A549 (cell line): ENCODE results near the gene OR6N1. TPM values are rescaled to one million over a fixed set of nuclear protein-coding genes. Genes with fewer than 3 reads are reported as not detected.

Experiments
- ATAC-seq, 2 experiments: fragments of 200-7000 bp in 1 of 2; fragments of >200 bp in 1 of 2; cut with Nextera tagmentation in 1 of 2; cut with Tn5 transposase in 1 of 2; 3 replicates each; pipeline versions ENCODE4 v1.8.0 to v1.9.1; 2018 to 2020; ENCODE audit warnings: mild to moderate bottlenecking in 1 of 2, moderate library complexity in 1 of 2
- CTCF ChIA-PET: fragments of 300-600 bp; sonication (Branson Sonifier 250); formaldehyde crosslinking; extraction: SDS; loops from one replicate; lab custom pipeline; 2021; ENCODE audit warnings: antibody characterized with exemption, inconsistent platforms; lab: Yijun Ruan, JAX
- POLR2A ChIA-PET: fragments of 350-600 bp; formaldehyde crosslinking; extraction: SDS; loops from one replicate; lab custom pipeline; 2021; ENCODE audit warnings: antibody characterized with exemption, inconsistent platforms; lab: Yijun Ruan, JAX
- DNase-seq, 2 experiments: peaks; one replicate each; pipeline versions ENCODE4 v3.0.0 to v3.0.0-alpha.2; 2011 to 2016; ENCODE audit warnings: low read depth in 1 of 2, low spot score in 1 of 2
- FAIRE-seq: peaks from 2 replicates; lab custom pipeline; 2011; peaks lifted over from hg19 to GRCh38; lab: Jason Lieb, UNC
- H3K27ac ChIP-seq, 2 experiments: fragments of >200 bp; sonication (Bioruptor Twin); formaldehyde crosslinking; 3 replicates each; pipeline ENCODE4 v1.5.1; 2016 to 2017
- H3K4me1 ChIP-seq: fragments of >200 bp; sonication (Bioruptor Twin); formaldehyde crosslinking; 3 replicates; pipeline ENCODE4 v1.6.1; 2016
- H3K4me2 ChIP-seq: fragments of >200 bp; sonication (Bioruptor Twin); formaldehyde crosslinking; 3 replicates; pipeline ENCODE4 v1.6.1; 2016
- H3K4me3 ChIP-seq: fragments of >200 bp; sonication (Bioruptor Twin); formaldehyde crosslinking; 3 replicates; pipeline ENCODE4 v1.5.1; 2016
- H3K9me3 ChIP-seq: fragments of >200 bp; sonication (Bioruptor Twin); formaldehyde crosslinking; 3 replicates; pipeline ENCODE4 v1.6.1; 2016
- CBX8 ChIP-seq: fragments of 200-600 bp; sonication (generic); IDR thresholded peaks from 2 replicates; pipeline ENCODE4 v1.6.1; 2016
- CEBPB ChIP-seq, 2 experiments: fragments of >200 bp in 1 of 2; sonication (Bioruptor Twin) in 1 of 2; formaldehyde crosslinking in 1 of 2; IDR thresholded peaks; 2 replicates each; pipeline ENCODE4 v1.6.1; 2012 to 2016
- CHD4 ChIP-seq: fragments of 200-600 bp; sonication (generic); IDR thresholded peaks from 2 replicates; pipeline ENCODE4 v1.6.1; 2016; ENCODE audit warnings: antibody characterized with exemption, mild to moderate bottlenecking, borderline replicate concordance
- EHF ChIP-seq: fragments of 250-450 bp; sonication (Bioruptor Pico); IDR thresholded peaks from 2 replicates; pipeline ENCODE4 v1.5.0; 2020; ENCODE audit warnings: mild to moderate bottlenecking
- FOSL2 ChIP-seq, 2 experiments: fragments of 450-650 bp in 1 of 2; fragments of >200 bp in 1 of 2; sonication (Bioruptor Twin) in 1 of 2; formaldehyde crosslinking; IDR thresholded peaks; 2 replicates each; pipeline versions ENCODE4 v1.5.0 to v1.6.1; 2016 to 2020; ENCODE audit warnings: mild to moderate bottlenecking in 1 of 2, moderate library complexity in 1 of 2
- FOXS1 ChIP-seq: fragments of 250-450 bp; sonication (Bioruptor Pico); IDR thresholded peaks from 2 replicates; pipeline ENCODE4 v1.5.0; 2020; ENCODE audit warnings: mild to moderate bottlenecking, moderate library complexity
- HEYL ChIP-seq: fragments of 250-450 bp; sonication (Bioruptor Pico); IDR thresholded peaks from 2 replicates; pipeline ENCODE4 v1.8.0; 2021; ENCODE audit warnings: mild to moderate bottlenecking, moderate library complexity
- HOXB13 ChIP-seq: fragments of 250-450 bp; sonication (Bioruptor Pico); IDR thresholded peaks from 2 replicates; pipeline ENCODE4 v1.5.0; 2020; ENCODE audit warnings: low read depth, mild to moderate bottlenecking, moderate library complexity
- HOXB5 ChIP-seq: fragments of 250-450 bp; sonication (Bioruptor Pico); IDR thresholded peaks from 2 replicates; pipeline ENCODE4 v1.5.0; 2020; ENCODE audit warnings: mild to moderate bottlenecking, moderate library complexity
- KDM5A ChIP-seq: fragments of 200-600 bp; sonication (generic); IDR thresholded peaks from 2 replicates; pipeline ENCODE4 v1.6.1; 2016; ENCODE audit warnings: antibody characterized with exemption, mild to moderate bottlenecking
- MAFK ChIP-seq: fragments of 450-650 bp; IDR thresholded peaks from 2 replicates; pipeline ENCODE4 v1.6.1; 2014; ENCODE audit not compliant: partially characterized antibody
- MAZ ChIP-seq: fragments of 150-350 bp; IDR thresholded peaks from 2 replicates; pipeline ENCODE4 v1.6.1; 2014; ENCODE audit warnings: antibody characterized with exemption, low read depth, low read length, borderline replicate concordance
- NFE2L2 ChIP-seq: fragments of 150-350 bp; conservative IDR thresholded peaks from 2 replicates; pipeline ENCODE4 v1.6.1; 2014; ENCODE audit warnings: low read length
- NPAS2 ChIP-seq: fragments of 250-450 bp; sonication (Bioruptor Pico); IDR thresholded peaks from 2 replicates; pipeline ENCODE4 v1.8.0; 2022; ENCODE audit warnings: mild to moderate bottlenecking, moderate library complexity, borderline replicate concordance
- NR3C1 ChIP-seq: fragments of >200 bp; sonication (Bioruptor Twin); formaldehyde crosslinking; IDR thresholded peaks from 3 replicates; pipeline ENCODE4 v1.6.1; 2017
- POLR2AphosphoS2 ChIP-seq: conservative IDR thresholded peaks from 2 replicates; pipeline ENCODE4 v1.6.1; 2012; ENCODE audit warnings: low read length, improper control_type of control experiment, inconsistent platforms
- RAD21 ChIP-seq, 2 experiments: fragments of >200 bp in 1 of 2; sonication (Bioruptor Twin) in 1 of 2; formaldehyde crosslinking in 1 of 2; IDR thresholded peaks in 1 of 2; conservative IDR thresholded peaks in 1 of 2; 2 replicates in 1 of 2; 3 replicates in 1 of 2; pipeline ENCODE4 v1.6.1; 2012 to 2018; ENCODE audit warnings: inconsistent platforms in 1 of 2
- RARB ChIP-seq: fragments of 250-450 bp; sonication (Bioruptor Pico); IDR thresholded peaks from 2 replicates; pipeline ENCODE4 v1.8.0; 2021; ENCODE audit warnings: mild to moderate bottlenecking, moderate library complexity
- SMC3 ChIP-seq: fragments of >200 bp; sonication (Bioruptor Twin); formaldehyde crosslinking; IDR thresholded peaks from 3 replicates; pipeline ENCODE4 v1.6.1; 2018; ENCODE audit warnings: inconsistent platforms
- TP53 ChIP-seq: fragments of 250-450 bp; sonication (Bioruptor Pico); IDR thresholded peaks from 2 replicates; pipeline ENCODE4 v1.5.0; 2021; ENCODE audit warnings: mild to moderate bottlenecking, moderate library complexity
- ZC3H11A ChIP-seq: fragments of 450-650 bp; IDR thresholded peaks from 2 replicates; pipeline ENCODE4 v1.6.1; 2014; ENCODE audit warnings: antibody characterized with exemption, mild to moderate bottlenecking
- ZFP36 ChIP-seq: fragments of 450-650 bp; IDR thresholded peaks from 2 replicates; pipeline ENCODE4 v1.6.1; 2014; ENCODE audit warnings: borderline replicate concordance; ENCODE audit not compliant: partially characterized antibody
- WGBS: methylation state at CpG from one replicate; pipeline ENCODE4 v1.1.6; 2017; ENCODE audit errors: missing lambda C conversion rate; 5-methylcytosine and 5-hydroxymethylcytosine counted together
- polyA plus RNA-seq, 4 experiments: library from polyadenylated mRNA; depleted of rRNA in 3 of 4; stranded (reverse); fragments of >200 nt; fragmentation: RNase III in 1 of 4; extraction: RNeasy Plus Mini Kit Qiagen cat#74134 plus additional on column Dnase treatment in 1 of 4; gene quantifications; 2 replicates in 3 of 4; 3 replicates in 1 of 4; pipeline ENCODE4 v1.2.3, GENCODE V29; 2011 to 2017
- TF ChIP-seq, protein P1 (sequence below): fragments of 450-650 bp; IDR thresholded peaks from 2 replicates; pipeline ENCODE4 v1.6.1; 2014; ENCODE audit warnings: antibody characterized with exemption
- TF ChIP-seq, protein P2 (sequence below): fragments of 150-350 bp; IDR thresholded peaks from 2 replicates; pipeline ENCODE4 v1.6.1; 2014; ENCODE audit warnings: low read depth, mild to moderate bottlenecking, low read length

OR6N1 gene
- polyA plus RNA-seq, 2 of the 4 experiments (the other 2 are of a cell fraction), result not detected

DNA sequence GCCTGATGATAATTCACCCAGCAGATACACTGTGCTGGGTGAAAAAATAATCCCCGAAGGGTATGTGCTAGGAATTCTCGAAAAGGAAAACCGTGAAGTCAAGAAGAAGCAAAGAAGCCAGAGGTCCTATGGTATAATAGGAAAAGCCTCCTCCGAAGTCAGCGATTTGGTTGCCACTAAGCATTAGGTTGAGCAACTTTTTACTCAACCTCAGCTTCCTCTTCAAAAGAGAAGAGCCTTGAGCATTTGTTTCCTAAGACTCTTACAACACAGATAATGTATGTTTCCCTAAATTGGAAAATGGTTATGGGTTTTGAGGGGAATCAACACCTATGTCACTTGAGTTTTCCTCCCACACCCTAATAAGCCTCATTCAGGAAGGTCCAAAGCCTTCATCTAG, 37.9 kb upstream of the OR6N1 start (continued):
- TF ChIP-seq NFE2L2 (no peak), CHD4 (no peak), CEBPB (IDR thresholded peaks at IDR 0.05) (no peak), HEYL (CRISPR knock-in tag) (no peak)

DNA sequence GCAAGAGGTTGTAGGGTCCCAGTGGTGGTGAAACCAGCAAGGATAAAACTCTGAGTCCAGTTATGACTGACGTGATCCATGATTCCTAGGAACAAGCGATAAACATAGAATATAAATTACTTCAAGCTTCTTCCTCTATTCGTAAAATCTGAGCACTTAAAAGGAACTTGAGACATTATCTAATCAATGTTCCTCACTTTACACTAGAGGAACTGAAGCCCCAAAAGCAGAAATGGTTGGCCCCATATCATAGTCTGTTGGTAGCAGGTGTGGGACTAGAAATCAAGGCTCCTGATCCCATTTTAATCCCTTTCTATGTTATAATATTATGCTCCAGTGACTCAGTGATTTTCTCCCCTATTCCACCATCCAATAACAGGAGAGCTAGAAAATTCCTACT, 37.3 kb upstream of the OR6N1 start:
- TF ChIP-seq FOSL2 (IDR thresholded peaks at IDR 0.05) (no peak), FOSL2 (CRISPR knock-in tag; IDR thresholded peaks at IDR 0.05) (no peak), NPAS2 (CRISPR knock-in tag) (no peak), CBX8 (no peak), MAFK (no peak), HOXB5 (CRISPR knock-in tag) (no peak), HEYL (CRISPR knock-in tag) (no peak), RARB (CRISPR knock-in tag) (no peak), EHF (CRISPR knock-in tag) (no peak), ZC3H11A (no peak), ZFP36 (no peak), HOXB13 (CRISPR knock-in tag) (no peak), NR3C1 (no peak), RAD21 (conservative IDR thresholded peaks at IDR 0.05 in 1 of 2, IDR thresholded peaks at IDR 0.05 in 1 of 2) (no peak), KDM5A (no peak), SMC3 (no peak), FOXS1 (CRISPR knock-in tag) (no peak), POLR2AphosphoS2 (no peak), MAZ (no peak)
- TF ChIP-seq, protein P1, sequence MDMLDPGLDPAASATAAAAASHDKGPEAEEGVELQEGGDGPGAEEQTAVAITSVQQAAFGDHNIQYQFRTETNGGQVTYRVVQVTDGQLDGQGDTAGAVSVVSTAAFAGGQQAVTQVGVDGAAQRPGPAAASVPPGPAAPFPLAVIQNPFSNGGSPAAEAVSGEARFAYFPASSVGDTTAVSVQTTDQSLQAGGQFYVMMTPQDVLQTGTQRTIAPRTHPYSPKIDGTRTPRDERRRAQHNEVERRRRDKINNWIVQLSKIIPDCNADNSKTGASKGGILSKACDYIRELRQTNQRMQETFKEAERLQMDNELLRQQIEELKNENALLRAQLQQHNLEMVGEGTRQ, result no peak
- TF ChIP-seq, protein P2, sequence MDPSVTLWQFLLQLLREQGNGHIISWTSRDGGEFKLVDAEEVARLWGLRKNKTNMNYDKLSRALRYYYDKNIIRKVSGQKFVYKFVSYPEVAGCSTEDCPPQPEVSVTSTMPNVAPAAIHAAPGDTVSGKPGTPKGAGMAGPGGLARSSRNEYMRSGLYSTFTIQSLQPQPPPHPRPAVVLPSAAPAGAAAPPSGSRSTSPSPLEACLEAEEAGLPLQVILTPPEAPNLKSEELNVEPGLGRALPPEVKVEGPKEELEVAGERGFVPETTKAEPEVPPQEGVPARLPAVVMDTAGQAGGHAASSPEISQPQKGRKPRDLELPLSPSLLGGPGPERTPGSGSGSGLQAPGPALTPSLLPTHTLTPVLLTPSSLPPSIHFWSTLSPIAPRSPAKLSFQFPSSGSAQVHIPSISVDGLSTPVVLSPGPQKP, result no peak
- ATAC-seq (no peak), FAIRE-seq (no peak)

DNA sequence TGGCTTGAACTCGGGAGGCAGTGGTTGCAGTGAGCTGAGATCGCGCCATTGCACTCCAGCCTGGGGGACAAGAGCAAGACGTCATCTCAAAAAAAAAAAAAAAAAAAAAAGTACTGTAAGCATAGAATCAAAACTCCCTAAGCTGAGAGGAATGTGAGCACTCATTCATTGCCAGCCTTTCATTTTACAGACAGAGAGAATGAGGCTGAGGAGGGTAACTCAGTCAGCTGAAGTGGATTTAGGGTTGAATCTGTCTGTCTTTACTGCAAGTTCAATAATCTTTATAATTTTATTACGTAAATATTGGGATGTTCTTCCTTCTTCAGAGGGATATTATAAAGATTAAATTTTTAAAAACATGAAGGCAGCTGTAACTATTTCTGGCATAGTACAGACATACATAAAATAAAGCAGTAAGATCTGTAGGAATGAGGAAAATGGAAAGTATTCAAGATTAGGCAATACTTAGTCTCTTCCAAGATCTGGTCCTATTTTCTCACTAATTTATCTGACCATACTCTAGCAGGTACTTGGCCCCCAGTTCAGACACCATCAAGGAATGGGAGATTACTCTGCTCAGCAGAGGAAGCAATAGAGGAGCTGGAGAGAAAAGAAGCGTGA, 35.0 kb upstream of the OR6N1 start:
- no peaks in the 10 kb centered on the region for H3K4me1 ChIP-seq
- WGBS, result 14% methylated on average over 6 of the region's 6 CpGs
- no peaks in the 10 kb centered on the region for H3K9me3 ChIP-seq
- FAIRE-seq (no peak), DNase-seq (no peak), ATAC-seq (no peak)
- H3K4me3 ChIP-seq, result no peak overlapping the region
- no peak overlapping the region for H3K4me2 ChIP-seq
- ChIA-PET CTCF (interaction anchor here (0.8 to 0.9 kb wide), 2 partner anchors 13 to 20 kb away, joined by 3 read pairs; no protein-coding TSS in a partner anchor), POLR2A (no interaction called here)
- no peak for TF ChIP-seq TP53 (CRISPR knock-in tag)
- H3K27ac ChIP-seq, result no peak overlapping the region

More for the DNA sequence above, 37.3 kb upstream of the OR6N1 start:
- ChIA-PET CTCF (no interaction called here), POLR2A (no interaction called here)
- no peak overlapping the region for H3K4me2 ChIP-seq
- no peak overlapping the region for H3K27ac ChIP-seq
- WGBS, result 48% methylated on average over 3 of the region's 3 CpGs
- H3K4me3 ChIP-seq, result no peak overlapping the region
- no peak for DNase-seq
- H3K9me3 ChIP-seq, result no peaks in the 10 kb centered on the region
- H3K4me1 ChIP-seq, result no peaks in the 10 kb centered on the region
